ENCODE measurements around the gene ZNF624. TPM values are rescaled to one million over a fixed set of nuclear protein-coding genes. Genes with fewer than 3 reads are reported as not detected.

ZNF624 gene
- total RNA-seq, 2 donors from 2014 or later: 4.6 to 5.2 TPM

- intact Hi-C loops (cut with DNase I): no loop called here
- DNase-seq (ENCODE audit: low spot score): no peak
Observed at GRCh38 chr17:16617481-16618060, 36.1 kb downstream of the ZNF624 start.

DNA sequence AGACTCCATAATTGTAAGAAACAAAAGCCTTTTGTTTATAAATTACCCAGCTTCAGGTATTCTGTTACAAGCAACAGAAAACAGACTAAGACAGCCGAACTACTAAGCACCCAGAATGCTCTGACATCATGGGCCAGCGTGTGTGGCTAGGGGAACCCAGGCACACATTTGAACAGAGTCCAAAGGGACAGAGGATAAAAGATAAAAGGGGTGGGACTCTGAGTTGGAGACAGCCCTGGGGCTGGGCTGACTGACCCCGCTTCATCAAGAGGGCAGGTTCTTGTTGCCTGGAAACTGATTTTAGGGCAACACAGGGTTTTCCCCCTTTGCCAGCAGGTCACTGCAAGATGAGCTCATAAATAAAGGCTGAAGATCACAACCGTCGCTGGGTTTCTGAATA, 54.1 kb downstream of the ZNF624 start:
- intact Hi-C loops (cut with DNase I): no loop called here
- no peak for DNase-seq (ENCODE audit: low spot score)

- intact Hi-C loops (cut with DNase I): no loop called here
- DNase-seq (ENCODE audit: low spot score): no peak
Observed at GRCh38 chr17:16593356-16594102, 60.1 kb downstream of the ZNF624 start.

DNA sequence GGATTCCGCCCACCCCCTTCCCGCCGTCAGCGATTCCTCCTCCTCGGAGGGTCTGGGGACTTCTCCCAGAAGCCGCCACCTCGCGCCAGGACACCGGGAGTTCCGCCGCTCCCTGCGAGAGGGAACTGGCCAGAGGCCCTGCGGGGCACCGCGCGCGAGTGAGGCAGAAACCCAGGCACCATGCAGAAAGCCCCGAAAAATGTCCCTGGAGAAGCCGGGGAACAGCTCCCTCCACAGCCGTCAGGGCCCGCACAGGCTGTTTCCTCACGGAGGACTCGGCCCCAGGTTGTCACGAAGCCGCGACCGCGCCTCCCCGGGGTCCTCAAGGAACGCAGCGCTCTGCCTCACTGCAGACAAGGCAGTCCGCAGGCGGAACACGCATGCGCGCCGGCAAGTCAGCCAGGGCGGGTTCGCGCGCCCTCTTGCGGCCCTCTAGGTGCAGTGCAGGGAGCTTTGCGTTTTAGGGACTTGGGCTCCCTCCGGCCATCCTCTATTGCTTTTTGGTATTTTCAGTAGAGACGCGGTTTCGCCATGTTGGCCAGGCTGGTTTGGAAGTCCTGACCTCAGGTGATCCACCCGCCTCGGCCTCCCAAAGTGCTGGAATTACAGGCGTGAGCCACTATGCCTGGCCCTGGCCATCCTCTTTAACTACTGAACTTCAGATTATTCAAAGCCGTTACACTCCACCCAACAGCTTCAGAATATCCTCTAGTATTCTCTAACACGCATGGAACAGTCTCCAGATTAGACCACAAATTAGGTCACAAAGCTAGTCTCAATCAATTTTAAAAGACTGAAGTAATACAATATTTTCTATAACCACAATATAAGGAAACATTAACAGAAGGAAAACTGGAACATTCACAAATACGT, 64.3 kb downstream of the ZNF624 start:
- peak; percentile 97 for DNase-seq (ENCODE audit: low spot score)
- intact Hi-C loops (cut with DNase I): no loop called here

- intact Hi-C loops (cut with DNase I): no loop called here
- DNase-seq (ENCODE audit: low spot score): no peak
Observed at GRCh38 chr17:16585796-16586195, 67.9 kb downstream of the ZNF624 start.

- intact Hi-C loops (cut with DNase I): no loop called here
- peak; percentile 97 for DNase-seq (ENCODE audit: low spot score)
Observed at GRCh38 chr17:16584273-16584995, 69.2 kb downstream of the ZNF624 start.

DNA sequence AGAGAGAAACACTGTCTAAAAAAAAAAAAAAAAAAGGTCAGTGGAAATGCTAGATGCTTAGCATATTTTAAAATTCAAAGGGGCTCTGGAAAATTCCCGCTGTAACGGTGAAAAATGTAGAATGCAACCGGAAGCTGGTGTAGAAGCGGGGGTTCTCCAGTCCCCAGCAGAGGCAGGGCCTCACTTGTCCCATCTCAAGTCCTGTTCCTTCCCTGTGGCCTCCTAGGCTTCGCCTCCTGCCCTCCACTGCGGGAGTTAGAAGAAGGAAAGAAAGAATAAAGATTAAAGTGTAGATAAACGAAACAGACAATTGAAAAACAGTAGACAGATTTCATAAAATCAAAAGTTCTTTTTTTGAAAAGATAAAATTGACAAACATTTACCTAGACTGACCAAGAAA, 69.9 kb downstream of the ZNF624 start:
- no peak for DNase-seq (ENCODE audit: low spot score)
- intact Hi-C loops (cut with DNase I): no loop called here

- intact Hi-C loops (cut with DNase I): no loop called here
- DNase-seq (ENCODE audit: low spot score): no peak
Observed at GRCh38 chr17:16573466-16573865, 80.2 kb downstream of the ZNF624 start.

Other genes starting within 250 kb of the ZNF624 start
- gene TRPV2, start 238.3 kb downstream of the ZNF624 start, total RNA-seq: 10 to 100 TPM; 35.7 to 40.8 TPM
- gene LRRC75A, start 161.7 kb downstream of the ZNF624 start, total RNA-seq: 1 to 10 TPM; 2.3 to 3.0 TPM
- gene ZNF287, start 84.6 kb downstream of the ZNF624 start, total RNA-seq: 1 to 10 TPM; 5.1 to 6.1 TPM
- gene CCDC144A, start 36.4 kb upstream of the ZNF624 start, total RNA-seq: 10 to 100 TPM; 10.9 to 11.9 TPM

All from posterior vena cava (tissue), 2 donors.